ENCODE measurements around the gene LDLRAP1. TPM values are rescaled to one million over a fixed set of nuclear protein-coding genes. Genes with fewer than 3 reads are reported as not detected.
"Not testable (repeated sequence)": the region's sequence is repeated elsewhere in the genome, so short reads cannot be mapped to it uniquely, and the experiment has no call there.

Gene LDLRAP1
- total RNA-seq, 1 donor from 2014 or later: 6.1 TPM

- no peak for TF ChIP-seq CTCF (conservative IDR thresholded peaks at IDR 0.05; ENCODE audit: low read depth, low read length)
- DNase-seq (ENCODE audit: low read depth): no peak
- no peak overlapping the region for H3K4me3 ChIP-seq (ENCODE audit: low read depth, low read length)
These were observed 42.8 kb downstream of the LDLRAP1 start for GRCh38 chr1:25586181-25586588.

- no peak for TF ChIP-seq CTCF (conservative IDR thresholded peaks at IDR 0.05; ENCODE audit: low read depth, low read length)
- H3K4me3 ChIP-seq (ENCODE audit: low read depth, low read length): no peak overlapping the region
- no peak for DNase-seq (ENCODE audit: low read depth)
These were observed 43.9 kb downstream of the LDLRAP1 start for GRCh38 chr1:25587290-25587689.

- not testable (repeated sequence) for H3K4me3 ChIP-seq (ENCODE audit: low read depth, low read length); DNase-seq (ENCODE audit: low read depth)
These were observed 44.8 kb downstream of the LDLRAP1 start for GRCh38 chr1:25588224-25588623.

GRCh38 chr1:25588786-25589185 lies 45.4 kb downstream of the LDLRAP1 start:
- not testable (repeated sequence) for H3K4me3 ChIP-seq (ENCODE audit: low read depth, low read length); DNase-seq (ENCODE audit: low read depth)

- no peak overlapping the region for H3K4me3 ChIP-seq (ENCODE audit: low read depth, low read length)
- peak; percentile 25 for TF ChIP-seq CTCF (conservative IDR thresholded peaks at IDR 0.05; ENCODE audit: low read depth, low read length)
- DNase-seq (ENCODE audit: low read depth): no peak
These were observed 46.9 kb downstream of the LDLRAP1 start for GRCh38 chr1:25590096-25590824.

GRCh38 chr1:25593861-25594260 lies 50.5 kb downstream of the LDLRAP1 start:
- no peak overlapping the region for H3K4me3 ChIP-seq (ENCODE audit: low read depth, low read length)
- no peak for TF ChIP-seq CTCF (conservative IDR thresholded peaks at IDR 0.05; ENCODE audit: low read depth, low read length)

GRCh38 chr1:25594971-25595370 lies 51.6 kb downstream of the LDLRAP1 start:
- H3K4me3 ChIP-seq (ENCODE audit: low read depth, low read length): no peak overlapping the region
- TF ChIP-seq CTCF (conservative IDR thresholded peaks at IDR 0.05; ENCODE audit: low read depth, low read length): no peak
- no peak for DNase-seq (ENCODE audit: low read depth)

More at GRCh38 chr1:25593861-25594260, 50.5 kb downstream of the LDLRAP1 start:
- DNase-seq (ENCODE audit: low read depth): no peak

GRCh38 chr1:25596641-25597040 lies 53.2 kb downstream of the LDLRAP1 start:
- not testable (repeated sequence) for DNase-seq (ENCODE audit: low read depth); H3K4me3 ChIP-seq (ENCODE audit: low read depth, low read length)

Measured in epithelial cell of proximal tubule (primary cell).